Prostate gland (tissue), 2 donors: ENCODE data around the gene RASGRP1.

Experiments
- POLR2AphosphoS5 ChIP-seq: sonication (generic); formaldehyde crosslinking; IDR thresholded peaks from one replicate; pipeline ENCODE4 v1.6.1; 2017; ENCODE audit warnings: antibody characterized with exemption
- TF ChIP-seq, protein P1 (sequence below), 4 experiments: fragments of 200-600 bp in 2 of 4; fragments of 450-650 bp in 2 of 4; sonication (generic) in 2 of 4; IDR thresholded peaks; 1 replicate in 3 of 4; 2 replicates in 1 of 4; pipeline ENCODE4 v1.5.1; 2016 to 2019; ENCODE audit warnings: antibody characterized with exemption in 4 of 4, mild to moderate bottlenecking in 2 of 4, moderate library complexity in 2 of 4

DNA sequence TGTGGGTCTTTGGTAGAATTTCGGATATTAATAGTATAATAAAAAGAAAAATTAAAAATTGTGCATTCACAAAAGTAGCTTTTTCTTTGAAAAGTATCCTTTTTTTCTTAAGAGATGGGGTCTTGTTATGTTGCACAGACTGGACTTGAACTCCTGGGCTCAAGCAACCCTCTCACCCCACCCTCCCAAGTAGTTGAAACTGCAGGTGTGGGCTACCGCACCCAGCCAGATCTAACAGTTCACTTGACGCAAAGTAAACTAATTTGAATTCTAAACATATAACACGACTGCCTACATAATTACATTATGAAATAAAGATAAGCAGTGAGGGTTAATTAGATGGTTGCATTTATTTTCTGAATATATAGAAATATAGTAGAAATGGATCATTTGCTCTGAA, 99.9 kb downstream of the RASGRP1 start:
- TF ChIP-seq, protein P1, sequence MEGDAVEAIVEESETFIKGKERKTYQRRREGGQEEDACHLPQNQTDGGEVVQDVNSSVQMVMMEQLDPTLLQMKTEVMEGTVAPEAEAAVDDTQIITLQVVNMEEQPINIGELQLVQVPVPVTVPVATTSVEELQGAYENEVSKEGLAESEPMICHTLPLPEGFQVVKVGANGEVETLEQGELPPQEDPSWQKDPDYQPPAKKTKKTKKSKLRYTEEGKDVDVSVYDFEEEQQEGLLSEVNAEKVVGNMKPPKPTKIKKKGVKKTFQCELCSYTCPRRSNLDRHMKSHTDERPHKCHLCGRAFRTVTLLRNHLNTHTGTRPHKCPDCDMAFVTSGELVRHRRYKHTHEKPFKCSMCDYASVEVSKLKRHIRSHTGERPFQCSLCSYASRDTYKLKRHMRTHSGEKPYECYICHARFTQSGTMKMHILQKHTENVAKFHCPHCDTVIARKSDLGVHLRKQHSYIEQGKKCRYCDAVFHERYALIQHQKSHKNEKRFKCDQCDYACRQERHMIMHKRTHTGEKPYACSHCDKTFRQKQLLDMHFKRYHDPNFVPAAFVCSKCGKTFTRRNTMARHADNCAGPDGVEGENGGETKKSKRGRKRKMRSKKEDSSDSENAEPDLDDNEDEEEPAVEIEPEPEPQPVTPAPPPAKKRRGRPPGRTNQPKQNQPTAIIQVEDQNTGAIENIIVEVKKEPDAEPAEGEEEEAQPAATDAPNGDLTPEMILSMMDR (IDR thresholded peaks at IDR 0.05), result no peak
- no peak for TF ChIP-seq POLR2AphosphoS5
